Stomach (tissue), 9 donors: ENCODE data around the gene KRT14. TPM values are rescaled to one million over a fixed set of nuclear protein-coding genes. Genes with fewer than 3 reads are reported as not detected.

Experiments
- DNase-seq, 2 donors: peaks; one replicate each; pipeline versions ENCODE4 v3.0.0 to v3.0.0-alpha.2; 2013 to 2019
- H3K27ac ChIP-seq, 5 donors: fragments of 200-600 bp in 4 of 5; sonication (generic) in 4 of 5; one replicate each; pipeline ENCODE4 v1.5.1; 2013 to 2019; ENCODE audit warnings: mild to moderate bottlenecking in 1 of 5, moderate library complexity in 1 of 5
- H3K27me3 ChIP-seq, 3 donors: fragments of 200-600 bp; sonication (generic); one replicate each; pipeline ENCODE4 v1.5.1; 2017 to 2019; ENCODE audit warnings: mixed run types in 1 of 3
- H3K36me3 ChIP-seq, 4 donors: fragments of 200-600 bp; sonication (generic); 1 replicate in 3 of 4; 2 replicates in 1 of 4; pipeline ENCODE4 v1.5.1; 2016 to 2019
- H3K4me1 ChIP-seq, 4 donors: fragments of 200-600 bp; sonication (generic); one replicate each; pipeline ENCODE4 v1.5.1; 2016 to 2019
- H3K4me3 ChIP-seq, 4 donors: fragments of 200-600 bp; sonication (generic) in 3 of 4; one replicate each; pipeline ENCODE4 v1.5.1; 2016 to 2019; ENCODE audit warnings: mild to moderate bottlenecking in 1 of 4
- H3K9me3 ChIP-seq, 4 donors: fragments of 200-600 bp; sonication (generic); one replicate each; pipeline ENCODE4 v1.5.1; 2016 to 2019
- CTCF ChIP-seq, 7 experiments: fragments of 450-650 bp in 4 of 7; fragments of 200-600 bp in 3 of 7; sonication (generic) in 3 of 7; IDR thresholded peaks; one replicate each; pipeline ENCODE4 v1.5.1; 2016 to 2019; ENCODE audit warnings: antibody characterized with exemption in 7 of 7, control low read depth in 2 of 7, mild to moderate bottlenecking in 1 of 7
- EP300 ChIP-seq: sonication (generic); formaldehyde crosslinking; IDR thresholded peaks from one replicate; pipeline ENCODE4 v1.6.1; 2017; ENCODE audit warnings: antibody characterized with exemption
- POLR2A ChIP-seq, 4 donors: fragments of 450-650 bp; IDR thresholded peaks; one replicate each; pipeline ENCODE4 v1.6.1; 2016; ENCODE audit warnings: antibody characterized with exemption in 4 of 4, control low read depth in 2 of 4, mild to moderate bottlenecking in 1 of 4, moderate library complexity in 1 of 4
- POLR2AphosphoS5 ChIP-seq, 3 donors: sonication (generic); formaldehyde crosslinking; IDR thresholded peaks; one replicate each; pipeline ENCODE4 v1.6.1; 2016; ENCODE audit warnings: antibody characterized with exemption in 3 of 3
- WGBS, 5 donors: extraction: QIAGEN DNeasy Blood & Tissue Kit in 3 of 5; methylation state at CpG; one replicate each; pipeline versions ENCODE4 v1.1.5 to v1.1.7; 2013 to 2018; 5-methylcytosine and 5-hydroxymethylcytosine counted together
- intact Hi-C: fragments of 100-400 bp; cut with DNase I; formaldehyde crosslinking; loops from one replicate; pipeline ENCODE4 v1.15.1; 2023; ENCODE audit warnings: low total_unique reads
- polyA plus RNA-seq, 3 donors: library from polyadenylated mRNA; stranded (reverse); fragments of 200-250 nt; gene quantifications; one replicate each; pipeline ENCODE4 v1.2.3, GENCODE V29; 2013
- total RNA-seq, 5 donors: library from RNA; depleted of rRNA; stranded (reverse); fragments of >200 nt; gene quantifications; one replicate each; pipeline versions ENCODE4 v1.1.0 to v1.2.3, GENCODE V29; 2014 to 2016
- donor health status: healthy with polysubstance abuse.
- donor health status: Bipolar disorder and iron deficiency.
- donor health status: healthy.

KRT14 gene
- total and polyA plus RNA-seq, 8 donors, result 1.3 to 164 (median 2.4) TPM; not detected in 5

GRCh38 chr17:41549596-41550039, 37.1 kb downstream of the KRT14 start:
- Histone ChIP-seq H3K9me3 (peaks cover 0 to 5% (median 2%) of the 10 kb centered on the region in 4 donors), H3K4me1 (peaks cover 15 to 26% (median 25%) of the 10 kb centered on the region in 4 donors), H3K27me3 (peaks cover 0 to 10% (median 0%) of the 10 kb centered on the region in 3 donors), H3K27ac (peak overlapping the region in 1 of 5 donors; percentile 71), H3K4me3 (no peak overlapping the region), H3K36me3 (no peaks in the 10 kb centered on the region)
- intact Hi-C loops, result no loop called here
- TF ChIP-seq POLR2AphosphoS5 (IDR thresholded peaks at IDR 0.05), result no peak
- TF ChIP-seq EP300, result no peak
- TF ChIP-seq POLR2A (IDR thresholded peaks at IDR 0.05), result no peak
- TF ChIP-seq CTCF (IDR thresholded peaks at IDR 0.05), result no peak
- peak in 1 of 2 donors; percentile 59 for DNase-seq
- WGBS, 5 donors, result 59 to 67% (median 64%) methylated on average over 8 of the region's 8 CpGs

- Histone ChIP-seq H3K36me3 (no peaks in the 10 kb centered on the region), H3K4me1 (peaks cover 15 to 29% (median 25%) of the 10 kb centered on the region in 4 donors), H3K9me3 (peaks cover 0 to 5% (median 2%) of the 10 kb centered on the region in 4 donors), H3K4me3 (peak overlapping the region; percentile 17 to 26 (median 21)), H3K27ac (peak overlapping the region; percentile 59 to 82 (median 71)), H3K27me3 (peaks cover 0 to 10% (median 0%) of the 10 kb centered on the region in 3 donors)
- TF ChIP-seq EP300 (no peak), POLR2A (IDR thresholded peaks at IDR 0.05) (no peak), POLR2AphosphoS5 (IDR thresholded peaks at IDR 0.05) (peak in 1 of 3 donors; percentile 51), CTCF (IDR thresholded peaks at IDR 0.05) (peak in 6 of 7 experiments; percentile 14 to 91 (median 70))
- WGBS, 5 donors, result 0 to 8% (median 1%) methylated on average over 10 to 25 of the region's 25 CpGs
- DNase-seq, result peak; percentile 89 to 95
- intact Hi-C loops, result no loop called here
Observed at GRCh38 chr17:41548844-41549595, 37.7 kb downstream of the KRT14 start.

GRCh38 chr17:41547921-41548843, 38.5 kb downstream of the KRT14 start:
- peak; percentile 79 to 82 for DNase-seq
- WGBS, 5 donors, result 21 to 36% (median 23%) methylated on average over 22 to 23 of the region's 23 CpGs
- H3K27me3 ChIP-seq, result peaks cover 0 to 10% (median 0%) of the 10 kb centered on the region in 3 donors
- H3K9me3 ChIP-seq, result peaks cover 0 to 5% (median 2%) of the 10 kb centered on the region in 4 donors
- H3K4me1 ChIP-seq, result peaks cover 15 to 29% (median 25%) of the 10 kb centered on the region in 4 donors
- intact Hi-C loops, result no loop called here
- H3K27ac ChIP-seq, result peak overlapping the region; percentile 59 to 82 (median 71)
- peak in 2 of 3 donors; percentile 61 to 82 for TF ChIP-seq POLR2AphosphoS5 (IDR thresholded peaks at IDR 0.05)
- no peak for TF ChIP-seq EP300
- peak overlapping the region; percentile 17 to 26 (median 21) for H3K4me3 ChIP-seq
- H3K36me3 ChIP-seq, result no peaks in the 10 kb centered on the region

- intact Hi-C loops, result no loop called here
- H3K36me3 ChIP-seq, result no peaks in the 10 kb centered on the region
- H3K9me3 ChIP-seq, result peaks cover 0 to 5% (median 2%) of the 10 kb centered on the region in 4 donors
- no peak overlapping the region for H3K4me3 ChIP-seq
- peak overlapping the region; percentile 21 to 82 (median 71) for H3K27ac ChIP-seq
- peaks cover 15 to 29% (median 25%) of the 10 kb centered on the region in 4 donors for H3K4me1 ChIP-seq
- TF ChIP-seq EP300 (no peak), CTCF (IDR thresholded peaks at IDR 0.05) (no peak), POLR2AphosphoS5 (IDR thresholded peaks at IDR 0.05) (no peak), POLR2A (IDR thresholded peaks at IDR 0.05) (no peak)
- peaks cover 0 to 10% (median 0%) of the 10 kb centered on the region in 3 donors for H3K27me3 ChIP-seq
- DNase-seq, result peak in 1 of 2 donors; percentile 48
- 57 to 64% (median 59%) methylated on average over 8 to 9 of the region's 9 CpGs for WGBS, 5 donors
Observed at GRCh38 chr17:41547378-41547841, 39.3 kb downstream of the KRT14 start.
